ENCODE measurements around the gene PALD1.

The PALD1 gene

DNA sequence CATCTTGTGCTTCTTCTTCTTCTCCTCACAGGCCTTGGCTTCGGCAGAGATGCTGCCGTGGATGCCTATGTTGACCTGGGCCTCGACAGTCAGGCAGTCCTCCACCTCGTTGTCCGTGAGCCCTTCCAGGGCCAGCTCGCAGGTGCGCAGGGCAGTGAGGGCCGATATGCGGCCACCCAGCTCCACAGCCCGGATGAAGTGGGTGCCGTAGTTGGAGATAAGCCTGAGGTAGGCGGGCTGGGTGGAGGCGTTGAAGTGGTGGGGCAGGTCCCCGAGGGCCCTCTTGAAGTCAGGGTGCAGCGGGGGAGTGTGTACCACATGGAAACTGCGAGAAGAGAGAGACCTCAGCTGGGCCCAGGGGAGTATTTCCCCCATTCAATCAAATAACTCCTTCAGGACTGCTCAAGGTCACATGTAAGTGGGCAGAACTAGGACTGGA is 120.3 kb downstream of the PALD1 start:
- in situ Hi-C loops (cut with HindIII; ENCODE audit: low sequenced_read_pairs) = no loop called here
- DNase-seq (ENCODE audit: low read depth) = no peak
- H3K4me3 ChIP-seq (ENCODE audit: low read depth, low read length) = no peak overlapping the region
- TF ChIP-seq, protein P1, sequence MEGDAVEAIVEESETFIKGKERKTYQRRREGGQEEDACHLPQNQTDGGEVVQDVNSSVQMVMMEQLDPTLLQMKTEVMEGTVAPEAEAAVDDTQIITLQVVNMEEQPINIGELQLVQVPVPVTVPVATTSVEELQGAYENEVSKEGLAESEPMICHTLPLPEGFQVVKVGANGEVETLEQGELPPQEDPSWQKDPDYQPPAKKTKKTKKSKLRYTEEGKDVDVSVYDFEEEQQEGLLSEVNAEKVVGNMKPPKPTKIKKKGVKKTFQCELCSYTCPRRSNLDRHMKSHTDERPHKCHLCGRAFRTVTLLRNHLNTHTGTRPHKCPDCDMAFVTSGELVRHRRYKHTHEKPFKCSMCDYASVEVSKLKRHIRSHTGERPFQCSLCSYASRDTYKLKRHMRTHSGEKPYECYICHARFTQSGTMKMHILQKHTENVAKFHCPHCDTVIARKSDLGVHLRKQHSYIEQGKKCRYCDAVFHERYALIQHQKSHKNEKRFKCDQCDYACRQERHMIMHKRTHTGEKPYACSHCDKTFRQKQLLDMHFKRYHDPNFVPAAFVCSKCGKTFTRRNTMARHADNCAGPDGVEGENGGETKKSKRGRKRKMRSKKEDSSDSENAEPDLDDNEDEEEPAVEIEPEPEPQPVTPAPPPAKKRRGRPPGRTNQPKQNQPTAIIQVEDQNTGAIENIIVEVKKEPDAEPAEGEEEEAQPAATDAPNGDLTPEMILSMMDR (IDR thresholded peaks at IDR 0.05; ENCODE audit: low read depth, low read length, missing control alignments) = no peak

DNA sequence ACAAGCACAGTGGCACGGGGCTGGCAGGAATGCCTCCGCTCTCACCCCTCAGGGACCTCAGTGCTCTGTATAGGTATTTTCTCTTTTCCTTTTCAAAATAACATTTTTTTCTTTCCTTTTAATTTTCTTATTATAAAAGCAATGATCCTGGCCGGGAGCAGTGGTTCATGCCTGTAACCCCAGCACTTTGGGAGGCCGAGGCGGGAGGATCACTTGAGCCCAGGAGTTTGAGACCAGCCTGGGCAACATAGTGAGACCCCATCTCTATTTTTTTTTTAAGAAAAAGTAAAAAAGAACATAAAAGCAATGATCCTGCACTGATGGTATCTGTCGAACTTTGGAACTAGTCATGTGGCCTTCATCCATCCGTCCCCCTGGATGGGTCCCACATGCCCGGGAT is 120.8 kb downstream of the PALD1 start:
- no peak for DNase-seq (ENCODE audit: low read depth)
- in situ Hi-C loops (cut with HindIII; ENCODE audit: low sequenced_read_pairs) = no loop called here
- no peak overlapping the region for H3K4me3 ChIP-seq (ENCODE audit: low read depth, low read length)
- TF ChIP-seq, protein P1 (IDR thresholded peaks at IDR 0.05; ENCODE audit: low read depth, low read length, missing control alignments) = no peak

DNA sequence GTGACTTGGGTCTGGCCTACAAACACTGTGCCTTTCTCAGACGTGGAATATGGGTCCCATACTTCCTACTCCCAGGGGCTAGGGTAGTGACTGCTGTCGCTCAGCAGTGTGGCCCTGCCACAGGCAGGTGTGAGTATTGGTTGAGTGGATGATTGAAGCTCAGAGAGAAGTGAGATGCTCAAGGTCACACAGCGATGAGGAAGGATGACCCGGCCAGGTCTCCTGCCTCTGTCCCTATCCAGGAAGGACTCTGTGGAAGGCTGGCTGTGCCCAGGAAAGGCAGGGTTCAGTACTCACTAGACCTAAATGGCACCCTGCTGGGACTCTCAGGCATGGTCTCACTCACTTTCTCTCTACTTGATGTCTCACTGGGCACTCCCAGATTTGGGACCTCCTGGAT is 121.2 kb downstream of the PALD1 start:
- TF ChIP-seq, protein P1 (IDR thresholded peaks at IDR 0.05; ENCODE audit: low read depth, low read length, missing control alignments) = no peak
- in situ Hi-C loops (cut with HindIII; ENCODE audit: low sequenced_read_pairs) = no loop called here
- DNase-seq (ENCODE audit: low read depth) = no peak
- no peak overlapping the region for H3K4me3 ChIP-seq (ENCODE audit: low read depth, low read length)

DNA sequence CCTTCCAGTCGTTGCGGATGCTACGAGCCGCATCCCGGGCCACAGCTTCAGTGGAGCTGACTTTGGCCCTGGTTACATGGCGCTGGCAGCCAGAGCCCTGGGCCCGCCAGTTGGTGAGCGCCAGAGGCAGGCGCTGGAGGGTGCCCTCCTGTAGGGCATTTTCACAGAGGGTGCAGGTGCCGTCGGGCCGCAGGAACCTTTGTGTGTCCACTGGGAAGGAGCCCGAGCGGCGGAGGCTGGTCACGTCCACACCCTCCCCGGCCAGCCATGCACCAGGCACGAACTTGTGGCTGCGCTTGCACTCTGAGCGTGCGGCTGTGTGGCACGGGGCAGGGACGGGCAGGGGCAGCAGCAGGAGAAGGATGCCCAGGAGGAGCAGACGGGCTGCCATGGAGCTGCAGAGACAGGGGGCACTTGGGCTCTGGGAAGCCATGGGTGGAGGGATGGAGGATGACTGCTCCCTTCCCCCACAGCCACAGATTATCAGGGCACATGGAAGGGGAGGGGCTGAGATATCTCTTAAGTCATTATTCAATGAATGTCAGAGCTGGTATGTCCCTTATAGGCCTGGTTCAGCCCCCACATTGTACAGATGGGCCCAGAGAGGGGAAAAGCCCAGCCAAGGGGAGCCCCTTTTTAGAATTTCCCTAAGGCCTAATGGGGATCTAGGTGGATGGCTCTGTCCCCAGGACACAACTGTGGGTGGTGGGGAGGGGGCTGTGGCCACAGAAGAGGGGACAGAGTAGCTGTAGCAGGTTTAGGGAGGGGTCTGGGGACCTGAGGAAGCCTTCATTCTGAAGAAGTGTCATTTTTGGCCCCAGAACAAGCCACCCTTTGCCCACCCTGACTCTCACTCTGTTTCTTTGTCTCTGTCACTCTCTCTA is 122.2 kb downstream of the PALD1 start:
- no peak overlapping the region for H3K4me3 ChIP-seq (ENCODE audit: low read depth, low read length)
- DNase-seq (ENCODE audit: low read depth) = no peak
- TF ChIP-seq, protein P1 (IDR thresholded peaks at IDR 0.05; ENCODE audit: low read depth, low read length, missing control alignments) = no peak
- in situ Hi-C loops (cut with HindIII; ENCODE audit: low sequenced_read_pairs) = no loop called here

DNA sequence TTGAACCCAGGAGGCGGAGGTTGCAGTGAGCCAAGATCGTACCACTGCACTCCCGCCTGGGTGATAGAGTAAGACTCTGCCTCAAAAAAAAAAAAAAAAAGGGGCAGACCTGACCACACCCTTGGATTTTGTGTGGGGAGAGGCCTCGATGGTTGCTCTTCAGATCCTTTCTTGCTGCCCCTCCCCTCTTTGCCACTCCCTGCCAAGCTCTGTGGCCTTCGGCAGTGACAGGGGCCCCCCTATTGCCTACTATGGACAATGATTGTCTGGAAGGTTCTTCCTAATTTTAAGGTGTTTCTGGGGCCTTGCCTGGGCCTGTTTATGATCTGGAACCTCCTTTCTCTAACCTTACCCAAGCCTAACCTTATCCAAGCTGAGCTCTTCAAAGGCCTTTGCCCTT is 123.2 kb downstream of the PALD1 start:
- H3K4me3 ChIP-seq (ENCODE audit: low read depth, low read length) = no peak overlapping the region
- no peak for DNase-seq (ENCODE audit: low read depth)
- in situ Hi-C loops (cut with HindIII; ENCODE audit: low sequenced_read_pairs) = no loop called here
- TF ChIP-seq, protein P1 (IDR thresholded peaks at IDR 0.05; ENCODE audit: low read depth, low read length, missing control alignments) = no peak

DNA sequence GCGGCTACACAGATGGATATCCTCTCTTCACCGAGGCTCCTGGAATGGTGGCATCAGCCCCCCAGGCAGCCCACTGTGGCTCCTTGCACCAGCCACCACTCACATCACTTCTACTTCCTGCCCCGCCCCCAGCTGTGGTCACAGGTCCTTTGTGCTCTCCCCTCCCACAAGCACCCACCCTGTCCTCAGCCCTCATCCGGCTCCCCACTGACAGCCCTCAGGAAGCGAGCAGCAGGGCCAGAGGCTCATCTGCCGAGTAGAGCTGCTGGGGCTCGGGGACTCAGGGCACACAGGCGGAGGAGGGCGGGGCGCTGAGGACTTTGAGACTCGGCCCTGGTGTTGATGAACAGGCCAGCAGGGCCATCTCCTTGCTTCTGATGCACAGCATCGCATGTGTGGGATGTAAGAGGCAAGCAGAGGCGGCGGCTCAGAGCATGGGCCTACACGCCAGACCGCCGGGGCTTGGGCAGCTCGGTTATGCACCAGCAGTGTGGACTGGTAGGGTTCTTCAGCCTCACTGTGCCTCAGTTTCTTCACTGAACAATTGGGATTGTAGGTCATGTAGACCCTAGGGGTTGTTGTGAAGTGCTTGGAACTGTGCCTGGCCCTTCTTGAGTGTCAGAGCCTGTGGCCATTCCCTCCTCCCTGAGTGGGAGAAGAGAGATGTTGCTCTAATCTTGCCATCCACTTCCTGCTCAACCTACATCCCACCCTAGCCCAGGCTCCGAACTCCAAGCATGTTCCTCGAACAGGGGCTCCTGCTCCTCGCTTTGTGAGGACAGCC is 124.3 kb downstream of the PALD1 start, which contains the start of gene PRF1:
TSS of gene PRF1 (minus strand) at position 77 of the 784 bp plus-strand sequence. CDS start 1,839 bp downstream, outside the sequence.
- DNase-seq (ENCODE audit: low read depth) = no peak
- H3K4me3 ChIP-seq (ENCODE audit: low read depth, low read length) = no peak within 1 kb of the TSS
- TF ChIP-seq, protein P1 (IDR thresholded peaks at IDR 0.05; ENCODE audit: low read depth, low read length, missing control alignments) = no peak
- in situ Hi-C loops (cut with HindIII; ENCODE audit: low sequenced_read_pairs) = no loop called here

Measured in astrocyte of the cerebellum (primary cell).